Transverse colon (tissue), 3 donors: ENCODE data around the gene LRRC47.

ENCODE experiments used
- EP300 ChIP-seq: sonication (generic); formaldehyde crosslinking; IDR thresholded peaks from one replicate; pipeline ENCODE4 v1.6.1; 2017; ENCODE audit warnings: antibody characterized with exemption, low read depth
- TF ChIP-seq, protein P1 (sequence below), 5 experiments: fragments of 200-600 bp in 3 of 5; fragments of 450-650 bp in 2 of 5; sonication (generic) in 3 of 5; IDR thresholded peaks; 1 replicate in 2 of 5; 2 replicates in 3 of 5; pipeline ENCODE4 v1.5.1; 2016 to 2017; ENCODE audit warnings: antibody characterized with exemption in 5 of 5, inconsistent platforms in 3 of 5, mild to moderate bottlenecking in 2 of 5, moderate library complexity in 1 of 5

DNA sequence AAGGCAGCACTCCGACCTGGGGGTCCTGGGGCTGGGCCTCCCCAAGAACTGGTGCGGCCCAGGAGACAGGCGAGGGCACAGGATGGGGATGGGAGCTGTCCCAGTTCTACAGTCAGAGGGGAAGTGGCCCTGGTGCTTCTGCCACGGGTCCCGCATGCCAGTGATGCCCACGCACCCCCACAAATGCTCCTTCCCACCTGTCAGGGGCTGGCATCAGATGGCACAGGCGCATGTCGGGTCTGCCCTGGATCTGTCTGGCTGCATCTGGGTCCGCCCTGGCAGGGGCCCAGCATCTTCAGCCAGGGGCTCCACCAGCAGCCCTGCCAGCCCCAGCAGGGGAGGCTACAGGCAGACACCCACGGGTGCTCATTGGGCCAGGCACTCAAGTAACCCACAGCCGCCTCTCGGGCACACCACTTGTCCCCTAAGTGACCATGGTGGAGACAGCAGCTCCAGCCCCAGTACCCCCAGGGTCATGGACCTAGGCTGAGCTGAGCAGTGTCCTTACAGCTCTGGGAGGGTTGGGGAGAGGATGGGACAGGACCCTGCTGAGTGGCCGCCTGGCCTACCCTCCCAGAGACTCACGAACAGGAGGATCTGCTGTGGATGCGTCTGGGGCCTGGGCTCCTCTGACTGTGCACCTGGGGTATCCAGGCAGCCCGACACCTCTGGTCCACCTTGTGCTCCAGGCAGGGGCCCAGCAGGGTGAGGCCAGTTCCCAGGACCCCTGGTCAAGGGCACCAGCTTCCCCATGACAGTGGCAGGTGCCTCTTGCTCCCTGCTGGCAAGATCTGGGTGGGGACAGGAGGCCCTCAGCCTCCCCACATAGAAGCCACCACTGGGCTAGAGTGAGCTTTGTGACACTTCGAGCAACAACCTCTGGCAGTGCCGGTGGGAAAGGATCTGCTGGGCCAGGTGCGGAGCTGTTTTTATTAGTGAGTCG lies 18.4 kb downstream of the LRRC47 start:
- TF ChIP-seq, protein P1, sequence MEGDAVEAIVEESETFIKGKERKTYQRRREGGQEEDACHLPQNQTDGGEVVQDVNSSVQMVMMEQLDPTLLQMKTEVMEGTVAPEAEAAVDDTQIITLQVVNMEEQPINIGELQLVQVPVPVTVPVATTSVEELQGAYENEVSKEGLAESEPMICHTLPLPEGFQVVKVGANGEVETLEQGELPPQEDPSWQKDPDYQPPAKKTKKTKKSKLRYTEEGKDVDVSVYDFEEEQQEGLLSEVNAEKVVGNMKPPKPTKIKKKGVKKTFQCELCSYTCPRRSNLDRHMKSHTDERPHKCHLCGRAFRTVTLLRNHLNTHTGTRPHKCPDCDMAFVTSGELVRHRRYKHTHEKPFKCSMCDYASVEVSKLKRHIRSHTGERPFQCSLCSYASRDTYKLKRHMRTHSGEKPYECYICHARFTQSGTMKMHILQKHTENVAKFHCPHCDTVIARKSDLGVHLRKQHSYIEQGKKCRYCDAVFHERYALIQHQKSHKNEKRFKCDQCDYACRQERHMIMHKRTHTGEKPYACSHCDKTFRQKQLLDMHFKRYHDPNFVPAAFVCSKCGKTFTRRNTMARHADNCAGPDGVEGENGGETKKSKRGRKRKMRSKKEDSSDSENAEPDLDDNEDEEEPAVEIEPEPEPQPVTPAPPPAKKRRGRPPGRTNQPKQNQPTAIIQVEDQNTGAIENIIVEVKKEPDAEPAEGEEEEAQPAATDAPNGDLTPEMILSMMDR (IDR thresholded peaks at IDR 0.05) = no peak
- TF ChIP-seq EP300 = no peak
